ENCODE results near the gene ACTL8.

GRCh38 chr1:17713993-17714392 is 41.1 kb upstream of the ACTL8 start:
- TF ChIP-seq POLR2A (IDR thresholded peaks at IDR 0.05; ENCODE audit: extremely low read depth, insufficient read length) (no peak), CTCF (IDR thresholded peaks at IDR 0.05; ENCODE audit: low read depth, low read length) (no peak)
